Naive B cell (primary cell): ENCODE results near the gene SLC22A4. TPM values are rescaled to one million over a fixed set of nuclear protein-coding genes. Genes with fewer than 3 reads are reported as not detected.

Experiments used
- ATAC-seq, 2 donors: fragments of 150-1000 bp; cut with Tn5 transposase; 2 replicates each; pipeline ENCODE4 v1.10.0; 2021; ENCODE audit warnings: low read depth in 2 of 2, mild to moderate bottlenecking in 2 of 2, moderate library complexity in 2 of 2
- DNase-seq: peaks from one replicate; pipeline ENCODE4 v3.0.0; 2022
- H3K27ac Mint-ChIP-seq, 6 donors: one replicate each; pipeline ENCODE4 v1.8.0; 2020 to 2022; ENCODE audit warnings: mild to moderate bottlenecking in 6 of 6, mixed read lengths in 6 of 6, moderate library complexity in 5 of 6, inconsistent platforms in 2 of 6
- H3K27me3 Mint-ChIP-seq, 3 donors: one replicate each; pipeline ENCODE4 v1.8.0; 2021 to 2022; ENCODE audit warnings: mixed read lengths in 3 of 3, mild to moderate bottlenecking in 1 of 3
- H3K36me3 Mint-ChIP-seq, 2 donors: one replicate each; pipeline ENCODE4 v1.8.0; 2020 to 2022; ENCODE audit warnings: mixed read lengths in 2 of 2, inconsistent platforms in 1 of 2, mild to moderate bottlenecking in 1 of 2
- H3K4me1 Mint-ChIP-seq, 3 donors: one replicate each; pipeline ENCODE4 v1.8.0; 2020 to 2022; ENCODE audit warnings: mixed read lengths in 3 of 3, inconsistent platforms in 1 of 3, mild to moderate bottlenecking in 1 of 3, moderate library complexity in 1 of 3
- H3K4me3 Mint-ChIP-seq, 8 donors: one replicate each; pipeline ENCODE4 v1.8.0; 2020 to 2022; ENCODE audit warnings: mild to moderate bottlenecking in 8 of 8, mixed read lengths in 8 of 8, moderate library complexity in 8 of 8, inconsistent platforms in 2 of 8
- H3K9me3 Mint-ChIP-seq, 7 donors: one replicate each; pipeline ENCODE4 v1.8.0; 2020 to 2022; ENCODE audit warnings: mixed read lengths in 7 of 7, mild to moderate bottlenecking in 5 of 7, inconsistent platforms in 2 of 7, moderate library complexity in 1 of 7
- polyA plus RNA-seq, 6 donors: library from polyadenylated mRNA; unstranded; fragments of 300-500 nt; fragmentation: Illumina TruSeq; gene quantifications; one replicate each; pipeline ENCODE4 v1.2.3, GENCODE V29; 2021; ENCODE audit warnings: low read depth in 6 of 6

SLC22A4 gene
- polyA plus RNA-seq, 6 donors from 2014 or later = not detected

- H3K27ac Mint-ChIP-seq = no peak overlapping the region
Observed at GRCh38 chr5:132303589-132303988, 9.4 kb downstream of the SLC22A4 start.

DNA sequence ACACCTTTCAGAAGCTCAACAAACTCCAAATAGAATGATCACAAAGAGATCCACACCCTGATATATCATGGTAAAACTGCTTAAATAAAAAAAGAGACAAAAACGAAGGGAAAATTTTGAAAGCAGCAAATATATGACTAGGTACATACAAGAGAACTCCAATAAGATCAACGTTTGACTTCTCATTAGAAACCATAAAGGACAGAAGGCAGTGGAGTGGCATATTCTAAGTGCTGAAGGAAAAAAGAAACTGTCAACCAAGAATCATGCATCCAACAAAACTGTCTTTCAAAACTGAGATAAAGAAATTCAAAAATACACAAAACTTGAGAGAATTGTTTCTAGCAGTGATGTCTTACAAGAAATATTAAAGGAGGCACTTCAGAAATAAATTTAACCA is 11.2 kb downstream of the SLC22A4 start:
- ATAC-seq (no peak), DNase-seq (no peak)
- no peak overlapping the region for H3K4me3 Mint-ChIP-seq
- peaks cover 5 to 22% of the 10 kb centered on the region in 2 donors for H3K36me3 Mint-ChIP-seq
- peaks cover 8 to 20% (median 11%) of the 10 kb centered on the region in 7 donors for H3K9me3 Mint-ChIP-seq
- no peak overlapping the region for H3K27ac Mint-ChIP-seq
- H3K4me1 Mint-ChIP-seq = no peaks in the 10 kb centered on the region
- no peaks in the 10 kb centered on the region for H3K27me3 Mint-ChIP-seq

More at GRCh38 chr5:132303589-132303988, 9.4 kb downstream of the SLC22A4 start:
- Mint-ChIP-seq H3K4me3 (no peak overlapping the region), H3K4me1 (no peaks in the 10 kb centered on the region), H3K9me3 (peaks cover 8 to 20% (median 11%) of the 10 kb centered on the region in 7 donors), H3K36me3 (peaks cover 5 to 22% of the 10 kb centered on the region in 2 donors), H3K27me3 (no peaks in the 10 kb centered on the region)
- ATAC-seq = no peak
- DNase-seq = no peak

DNA sequence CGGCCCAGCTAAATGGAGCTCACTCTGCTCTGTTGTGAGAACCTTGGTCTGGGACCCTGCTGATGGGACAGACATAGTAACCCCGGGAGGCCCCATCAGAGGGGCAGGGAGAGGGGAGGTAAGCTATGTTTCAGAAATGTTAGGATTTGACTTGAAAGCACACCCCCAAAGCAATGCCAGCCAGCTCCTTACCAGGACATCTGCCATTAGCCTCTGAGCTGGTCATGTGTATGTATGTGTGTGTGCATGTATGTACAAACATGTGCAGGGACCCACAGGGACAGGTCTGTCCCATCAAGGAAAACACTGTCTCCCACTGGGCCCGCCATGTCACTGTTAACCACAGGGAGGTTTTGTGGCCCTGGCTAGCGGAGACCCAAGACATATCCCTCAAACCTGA is 14.5 kb downstream of the SLC22A4 start:
- Mint-ChIP-seq H3K27ac (no peak overlapping the region), H3K4me3 (no peak overlapping the region), H3K36me3 (peaks cover 5 to 17% of the 10 kb centered on the region in 2 donors), H3K9me3 (peaks cover 8 to 19% (median 10%) of the 10 kb centered on the region in 7 donors), H3K4me1 (no peaks in the 10 kb centered on the region), H3K27me3 (no peaks in the 10 kb centered on the region)
- ATAC-seq = no peak
- no peak for DNase-seq

- DNase-seq (no peak), ATAC-seq (no peak)
- Mint-ChIP-seq H3K4me1 (no peaks in the 10 kb centered on the region), H3K27ac (peak overlapping the region in 1 of 6 donors; percentile 35), H3K9me3 (peaks cover 6 to 9% (median 6%) of the 10 kb centered on the region in 7 donors), H3K27me3 (no peaks in the 10 kb centered on the region), H3K36me3 (peaks cover 5 to 10% of the 10 kb centered on the region in 2 donors), H3K4me3 (no peak overlapping the region)
Observed at GRCh38 chr5:132309679-132310078, 15.5 kb downstream of the SLC22A4 start.

DNA sequence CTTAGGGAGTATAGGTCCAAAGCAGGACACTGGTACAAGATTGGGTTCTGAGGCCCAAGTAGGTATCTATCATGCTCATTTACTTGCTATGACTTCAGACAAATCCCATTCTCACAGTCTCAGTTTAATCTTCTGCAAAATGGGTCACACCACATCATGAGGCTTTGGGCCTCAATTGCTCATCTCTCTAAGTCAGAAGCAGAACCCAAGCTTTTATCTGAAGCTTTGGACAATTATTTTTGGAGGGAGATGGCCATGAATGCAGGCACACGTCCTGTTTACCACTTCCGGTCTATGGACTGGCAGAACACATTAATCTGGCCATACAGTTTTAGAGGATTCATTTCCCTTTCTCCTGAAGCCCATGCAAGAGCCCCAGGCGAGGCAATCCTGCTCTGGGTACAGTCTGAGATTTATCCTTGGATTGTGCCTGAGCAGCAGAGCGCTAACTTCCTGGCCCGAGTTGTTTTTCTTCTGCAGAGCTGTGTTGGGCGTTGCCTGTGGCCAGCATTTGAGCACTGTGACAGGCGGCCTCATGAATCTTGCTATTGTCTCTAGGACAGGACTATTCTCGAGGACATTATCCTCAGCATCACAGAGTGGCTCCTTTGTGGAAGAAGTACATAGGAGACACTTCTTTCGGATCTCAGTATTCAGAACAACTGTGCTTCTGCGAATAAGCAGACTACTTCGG is 16.1 kb downstream of the SLC22A4 start:
- Mint-ChIP-seq H3K9me3 (peaks cover under 1 to 3% (median 2%) of the 10 kb centered on the region in 7 donors), H3K36me3 (peaks cover 3 to 4% of the 10 kb centered on the region in 2 donors), H3K27ac (no peak overlapping the region), H3K27me3 (no peaks in the 10 kb centered on the region), H3K4me3 (no peak overlapping the region), H3K4me1 (no peaks in the 10 kb centered on the region)
- ATAC-seq (no peak), DNase-seq (no peak)

GRCh38 chr5:132313366-132313765 is 19.2 kb downstream of the SLC22A4 start:
- H3K4me3 Mint-ChIP-seq = no peak overlapping the region
- H3K4me1 Mint-ChIP-seq = peaks cover 0 to 3% (median 0%) of the 10 kb centered on the region in 3 donors
- no peaks in the 10 kb centered on the region for H3K27me3 Mint-ChIP-seq
- peak overlapping the region in 1 of 6 donors; percentile 17 for H3K27ac Mint-ChIP-seq
- ATAC-seq (no peak), DNase-seq (no peak)
- H3K9me3 Mint-ChIP-seq = no peaks in the 10 kb centered on the region
- H3K36me3 Mint-ChIP-seq = no peaks in the 10 kb centered on the region

- H3K4me1 Mint-ChIP-seq = peaks cover 0 to 3% (median 0%) of the 10 kb centered on the region in 3 donors
- H3K9me3 Mint-ChIP-seq = no peaks in the 10 kb centered on the region
- H3K27ac Mint-ChIP-seq = peak overlapping the region in 1 of 6 donors; percentile 32
- no peak for ATAC-seq
- no peaks in the 10 kb centered on the region for H3K36me3 Mint-ChIP-seq
- no peaks in the 10 kb centered on the region for H3K27me3 Mint-ChIP-seq
- H3K4me3 Mint-ChIP-seq = no peak overlapping the region
- DNase-seq = no peak
Observed at GRCh38 chr5:132313961-132314432, 19.8 kb downstream of the SLC22A4 start.

GRCh38 chr5:132315529-132316067 is 21.4 kb downstream of the SLC22A4 start:
- Mint-ChIP-seq H3K36me3 (no peaks in the 10 kb centered on the region), H3K9me3 (no peaks in the 10 kb centered on the region), H3K4me1 (peaks cover 0 to 3% (median 0%) of the 10 kb centered on the region in 3 donors), H3K27ac (peak overlapping the region in 1 of 6 donors; percentile 59), H3K4me3 (no peak overlapping the region), H3K27me3 (no peaks in the 10 kb centered on the region)
- no peak for DNase-seq
- ATAC-seq = no peak

- no peaks in the 10 kb centered on the region for H3K27me3 Mint-ChIP-seq
- H3K4me3 Mint-ChIP-seq = no peak overlapping the region
- ATAC-seq (no peak), DNase-seq (no peak)
- H3K27ac Mint-ChIP-seq = no peak overlapping the region
- peaks cover 0 to 3% (median 0%) of the 10 kb centered on the region in 3 donors for H3K4me1 Mint-ChIP-seq
- H3K36me3 Mint-ChIP-seq = peaks cover 0 to 4% of the 10 kb centered on the region in 2 donors
- no peaks in the 10 kb centered on the region for H3K9me3 Mint-ChIP-seq
Observed at GRCh38 chr5:132319975-132320374, 25.8 kb downstream of the SLC22A4 start.

DNA sequence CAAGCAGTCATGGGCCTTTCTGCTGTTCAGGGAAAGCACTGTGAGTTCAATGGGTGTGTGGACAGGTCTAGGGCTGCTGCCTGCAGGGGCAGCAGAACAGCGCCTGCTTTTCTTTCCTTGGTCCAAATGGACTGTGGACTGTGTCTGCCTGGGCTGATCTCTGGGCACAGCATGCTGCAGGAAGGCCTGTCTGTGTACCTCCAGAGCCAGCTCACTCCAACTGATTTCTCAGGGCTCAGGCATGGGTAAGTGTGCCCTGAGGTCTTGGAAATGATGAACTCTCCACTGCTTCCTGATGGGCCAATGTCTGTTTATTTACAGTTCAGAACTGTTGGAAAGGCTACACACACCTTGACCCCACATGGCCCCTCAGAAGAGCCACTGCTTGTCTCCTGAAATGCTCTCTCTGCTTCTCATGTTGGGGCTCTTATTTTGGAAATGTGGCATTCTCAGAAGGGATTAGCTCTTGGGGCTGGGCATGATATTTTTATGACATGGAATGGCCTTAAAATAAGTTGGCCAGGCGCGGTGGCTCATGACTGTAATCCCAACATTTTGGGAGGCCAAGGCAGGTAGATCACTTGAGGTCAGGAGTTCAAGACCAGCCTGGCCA is 27.0 kb downstream of the SLC22A4 start:
- Mint-ChIP-seq H3K27me3 (no peaks in the 10 kb centered on the region), H3K9me3 (no peaks in the 10 kb centered on the region)
- no peak for ATAC-seq

DNA sequence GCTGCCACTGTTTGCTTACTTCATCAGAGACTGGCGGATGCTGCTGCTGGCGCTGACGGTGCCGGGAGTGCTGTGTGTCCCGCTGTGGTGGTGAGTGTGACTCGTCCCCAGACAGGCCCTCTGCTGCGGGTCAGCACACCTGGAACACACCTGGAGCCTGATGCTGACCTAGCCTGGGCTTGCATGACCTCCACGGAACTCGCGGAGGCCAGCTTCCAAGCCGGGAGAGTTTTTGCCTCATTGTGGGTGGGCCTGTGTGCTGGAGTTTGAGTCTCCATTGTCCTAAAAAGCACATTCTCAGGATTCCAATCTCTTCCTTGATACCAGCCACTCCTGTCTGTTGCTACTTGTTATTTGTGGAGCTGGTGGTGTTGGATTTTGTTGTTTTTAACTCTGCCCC is 28.1 kb downstream of the SLC22A4 start:
- DNase-seq (no peak), ATAC-seq (no peak)
- peaks cover 0 to 4% of the 10 kb centered on the region in 2 donors for H3K36me3 Mint-ChIP-seq
- H3K4me3 Mint-ChIP-seq = no peak overlapping the region
- peaks cover 0 to 3% (median 0%) of the 10 kb centered on the region in 3 donors for H3K4me1 Mint-ChIP-seq
- H3K27ac Mint-ChIP-seq = no peak overlapping the region
- H3K9me3 Mint-ChIP-seq = no peaks in the 10 kb centered on the region
- H3K27me3 Mint-ChIP-seq = no peaks in the 10 kb centered on the region

More for the DNA sequence above, 27.0 kb downstream of the SLC22A4 start:
- Mint-ChIP-seq H3K36me3 (peaks cover 0 to 4% of the 10 kb centered on the region in 2 donors), H3K27ac (no peak overlapping the region), H3K4me1 (peaks cover 0 to 3% (median 0%) of the 10 kb centered on the region in 3 donors), H3K4me3 (no peak overlapping the region)
- DNase-seq = no peak

DNA sequence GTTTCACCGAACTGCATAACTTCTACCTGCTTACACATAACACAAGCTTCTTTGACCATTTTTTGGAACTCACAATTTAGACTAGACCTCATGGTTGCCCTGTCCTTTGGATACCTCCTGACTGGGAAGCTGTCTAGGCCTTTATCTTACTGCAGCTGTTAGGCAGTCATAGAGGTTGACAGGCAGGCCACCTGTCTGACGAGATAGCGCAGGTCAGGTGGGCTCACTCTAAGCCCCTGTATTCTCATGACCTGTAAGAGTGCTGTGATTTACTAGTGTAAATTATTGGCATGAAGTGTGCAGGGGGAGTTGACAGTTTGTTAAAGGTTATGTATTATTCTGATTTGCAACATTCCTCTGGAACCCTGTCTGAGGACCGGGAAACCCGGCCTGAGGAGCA is 29.0 kb downstream of the SLC22A4 start:
- Mint-ChIP-seq H3K27me3 (no peaks in the 10 kb centered on the region), H3K4me3 (no peak overlapping the region), H3K4me1 (no peaks in the 10 kb centered on the region), H3K36me3 (peaks cover 0 to 11% of the 10 kb centered on the region in 2 donors), H3K9me3 (no peaks in the 10 kb centered on the region), H3K27ac (no peak overlapping the region)
- no peak for ATAC-seq
- no peak for DNase-seq

- Mint-ChIP-seq H3K9me3 (no peaks in the 10 kb centered on the region), H3K27ac (peak overlapping the region in 1 of 6 donors; percentile 28), H3K4me3 (peak overlapping the region in 1 of 8 donors; percentile 75), H3K27me3 (no peaks in the 10 kb centered on the region), H3K36me3 (peaks cover 0 to 11% of the 10 kb centered on the region in 2 donors), H3K4me1 (no peaks in the 10 kb centered on the region)
- ATAC-seq = no peak
- no peak for DNase-seq
Observed at GRCh38 chr5:132325691-132326090, 31.5 kb downstream of the SLC22A4 start.
